GM19025 (cell line): ENCODE measurements around the gene PGPEP1.
"Not testable (repeated sequence)": the region's sequence is repeated elsewhere in the genome, so short reads cannot be mapped to it uniquely, and the experiment has no call there.

Experiments
- ATAC-seq: cut with Tn5 transposase; IDR thresholded peaks from one replicate; pipeline ENCODE4 v1.9.1; 2021; ENCODE audit warnings: mild to moderate bottlenecking, low read depth, moderate library complexity; ENCODE audit not compliant: unreplicated experiment

Gene PGPEP1

GRCh38 chr19:18388960-18389725, 48.7 kb downstream of the PGPEP1 start:
- ATAC-seq = no peak

- no peak for ATAC-seq
Measured at GRCh38 chr19:18389726-18390064, 49.3 kb downstream of the PGPEP1 start.

- no peak for ATAC-seq
Measured at GRCh38 chr19:18390065-18390907, 49.9 kb downstream of the PGPEP1 start.

GRCh38 chr19:18391509-18392075, 51.2 kb downstream of the PGPEP1 start:
- no peak for ATAC-seq

- ATAC-seq = no peak
Measured at GRCh38 chr19:18392417-18392816, 52.0 kb downstream of the PGPEP1 start.

GRCh38 chr19:18392926-18393325, 52.5 kb downstream of the PGPEP1 start:
- ATAC-seq = no peak

- ATAC-seq = no peak
Measured at GRCh38 chr19:18393836-18394235, 53.4 kb downstream of the PGPEP1 start.

GRCh38 chr19:18396471-18397241, 56.3 kb downstream of the PGPEP1 start:
- ATAC-seq = no peak

GRCh38 chr19:18397242-18398202, 57.1 kb downstream of the PGPEP1 start, which contains the start of gene LRRC25:
Gene LRRC25, minus strand, starts transcription at chr19:18397622. Its CDS starts 659 bp downstream, at chr19:18396963.
- no peak for ATAC-seq

- no peak for ATAC-seq
Measured at GRCh38 chr19:18399008-18399407, 58.6 kb downstream of the PGPEP1 start.

GRCh38 chr19:18401580-18402112, 61.2 kb downstream of the PGPEP1 start:
- no peak for ATAC-seq

GRCh38 chr19:18402455-18403248, 62.3 kb downstream of the PGPEP1 start:
- ATAC-seq = not testable (repeated sequence)

- not testable (repeated sequence) for ATAC-seq
Measured at GRCh38 chr19:18405754-18406153, 65.4 kb downstream of the PGPEP1 start.

GRCh38 chr19:18406749-18407148, 66.4 kb downstream of the PGPEP1 start:
- no peak for ATAC-seq

GRCh38 chr19:18408053-18408476, 67.7 kb downstream of the PGPEP1 start:
- no peak for ATAC-seq

- ATAC-seq = no peak
Measured at GRCh38 chr19:18412610-18413239, 72.3 kb downstream of the PGPEP1 start.

- ATAC-seq = no peak
Measured at GRCh38 chr19:18414504-18415177, 74.2 kb downstream of the PGPEP1 start.
